GM23338 (cell line): ENCODE data around the gene GPC5. TPM values are rescaled to one million over a fixed set of nuclear protein-coding genes. Genes with fewer than 3 reads are reported as not detected.

Experiments
- ATAC-seq: fragments of 200-7000 bp; cut with Tn5 transposase; 3 replicates; pipeline ENCODE4 v1.9.1; 2020
- DNase-seq: peaks from one replicate; pipeline ENCODE4 v3.0.0-alpha.2; 2015; ENCODE audit warnings: low spot score
- H2AFZ ChIP-seq: fragments of 200-600 bp; sonication (generic); 2 replicates; pipeline ENCODE4 v1.8.0; 2016; ENCODE audit warnings: antibody characterized with exemption, mild to moderate bottlenecking, moderate library complexity
- H3F3A ChIP-seq: fragments of 200-600 bp; sonication (generic); replicated peaks from 2 replicates; pipeline ENCODE4 v1.8.0; 2017; ENCODE audit warnings: antibody characterized with exemption, mixed run types, low read depth
- H3K27ac ChIP-seq: fragments of 200-600 bp; sonication (generic); 2 replicates; pipeline ENCODE4 v1.6.1; 2016; ENCODE audit warnings: low read depth
- H3K27me3 ChIP-seq: fragments of 200-600 bp; sonication (generic); 2 replicates; pipeline ENCODE4 v1.8.0; 2016; ENCODE audit warnings: mild to moderate bottlenecking, mixed run types, moderate library complexity; ENCODE audit not compliant: insufficient read depth
- H3K36me3 ChIP-seq: fragments of 200-600 bp; sonication (generic); 2 replicates; pipeline ENCODE4 v1.8.0; 2016; ENCODE audit warnings: mild to moderate bottlenecking; ENCODE audit not compliant: insufficient read depth
- H3K4me1 ChIP-seq: fragments of 200-600 bp; sonication (generic); 2 replicates; pipeline ENCODE4 v1.8.0; 2016; ENCODE audit warnings: mild to moderate bottlenecking, moderate library complexity; ENCODE audit not compliant: insufficient read depth
- H3K4me2 ChIP-seq: fragments of 200-600 bp; sonication (generic); 2 replicates; pipeline ENCODE4 v1.7.1; 2017; ENCODE audit warnings: mixed run types
- H3K4me3 ChIP-seq: fragments of 200-600 bp; sonication (generic); 2 replicates; pipeline ENCODE4 v1.6.1; 2016; ENCODE audit warnings: mixed run types
- H3K79me2 ChIP-seq: fragments of 200-600 bp; sonication (generic); replicated peaks from 2 replicates; pipeline ENCODE4 v1.8.0; 2017; ENCODE audit warnings: mild to moderate bottlenecking; ENCODE audit not compliant: insufficient read depth
- H3K9me2 ChIP-seq: fragments of 200-600 bp; sonication (generic); 2 replicates; pipeline ENCODE4 v1.8.0; 2017; ENCODE audit not compliant: insufficient read depth
- H4K20me1 ChIP-seq: fragments of 200-600 bp; sonication (generic); replicated peaks from 2 replicates; pipeline ENCODE4 v1.8.0; 2017; ENCODE audit warnings: mild to moderate bottlenecking; ENCODE audit not compliant: insufficient read depth
- H3K27ac Mint-ChIP-seq: 2 replicates; pipeline ENCODE4 v1.8.0; 2020; ENCODE audit warnings: inconsistent platforms, mild to moderate bottlenecking, moderate library complexity, mixed read lengths
- H3K27me3 Mint-ChIP-seq: 3 replicates; pipeline ENCODE4 v1.8.0; 2022; ENCODE audit warnings: low read depth, mild to moderate bottlenecking, moderate library complexity, mixed read lengths, inconsistent platforms; ENCODE audit not compliant: insufficient read depth, poor library complexity
- H3K36me3 Mint-ChIP-seq: 3 replicates; pipeline ENCODE4 v1.8.0; 2021; ENCODE audit warnings: low read depth, mild to moderate bottlenecking, inconsistent platforms, moderate library complexity, mixed read lengths
- H3K4me1 Mint-ChIP-seq: 3 replicates; pipeline ENCODE4 v1.8.0; 2020; ENCODE audit warnings: mild to moderate bottlenecking, inconsistent platforms, mixed read lengths
- H3K4me3 Mint-ChIP-seq: 3 replicates; pipeline ENCODE4 v1.8.0; 2021; ENCODE audit warnings: moderate library complexity, mild to moderate bottlenecking, inconsistent platforms, mixed read lengths
- H3K9me3 Mint-ChIP-seq: 3 replicates; pipeline ENCODE4 v1.8.0; 2020; ENCODE audit warnings: moderate library complexity, mild to moderate bottlenecking, inconsistent platforms, mixed read lengths
- CREB1 ChIP-seq: fragments of 250-450 bp; sonication (Bioruptor Pico); IDR thresholded peaks from 2 replicates; pipeline ENCODE4 v1.5.0; 2020; ENCODE audit warnings: low read depth, mild to moderate bottlenecking, moderate library complexity
- CTCF ChIP-seq, 2 experiments: fragments of 200-600 bp in 1 of 2; sonication (generic) in 1 of 2; conservative IDR thresholded peaks; 2 replicates each; pipeline versions ENCODE4 v1.5.1 to v1.6.1; 2016 to 2017; ENCODE audit warnings: antibody characterized with exemption in 2 of 2, low read depth in 2 of 2, mild to moderate bottlenecking in 2 of 2, moderate library complexity in 1 of 2
- ETS1 ChIP-seq: IDR thresholded peaks from 2 replicates; pipeline ENCODE4 v1.6.1; 2016; ENCODE audit warnings: antibody characterized with exemption
- EZH2 ChIP-seq: fragments of 200-600 bp; sonication (generic); IDR thresholded peaks from one replicate; pipeline ENCODE4 v1.8.0; 2017; ENCODE audit warnings: antibody characterized with exemption, mild to moderate bottlenecking, low read depth; ENCODE audit not compliant: unreplicated experiment
- EZH2phosphoT487 ChIP-seq: fragments of 200-600 bp; sonication (generic); IDR thresholded peaks from one replicate; pipeline ENCODE4 v1.8.1; 2018; ENCODE audit warnings: antibody characterized with exemption; ENCODE audit not compliant: unreplicated experiment
- JUNB ChIP-seq: IDR thresholded peaks from one replicate; pipeline ENCODE4 v1.6.1; 2016; ENCODE audit warnings: antibody characterized with exemption; ENCODE audit not compliant: unreplicated experiment
- NANOG ChIP-seq: IDR thresholded peaks from 2 replicates; pipeline ENCODE4 v1.6.1; 2016; ENCODE audit warnings: antibody characterized with exemption, borderline replicate concordance
- POLR2AphosphoS5 ChIP-seq: IDR thresholded peaks from 2 replicates; pipeline ENCODE4 v1.6.1; 2016; ENCODE audit warnings: antibody characterized with exemption, low read depth
- STAT1 ChIP-seq: IDR thresholded peaks from one replicate; pipeline ENCODE4 v1.6.1; 2016; ENCODE audit warnings: antibody characterized with exemption; ENCODE audit not compliant: unreplicated experiment
- ZNF114 ChIP-seq: fragments of 250-450 bp; sonication (Bioruptor Pico); IDR thresholded peaks from 2 replicates; pipeline ENCODE4 v1.5.0; 2020; ENCODE audit warnings: mild to moderate bottlenecking, moderate library complexity
- ZNF331 ChIP-seq: fragments of 250-450 bp; sonication (Bioruptor Pico); IDR thresholded peaks from 2 replicates; pipeline ENCODE4 v1.5.0; 2020; ENCODE audit warnings: low read depth, mild to moderate bottlenecking, moderate library complexity
- polyA plus RNA-seq: library from polyadenylated mRNA; unstranded; fragments of >200 nt; fragmentation: Nextera tagmentation; extraction: Ambion mirVana; gene quantifications from 2 replicates; pipeline ENCODE4 v1.2.1, GENCODE V29; 2016
- total RNA-seq: library from RNA; depleted of rRNA; stranded (reverse); fragments of >200 nt; shearing (Covaris generic); gene quantifications from 2 replicates; pipeline ENCODE4 v1.2.3, GENCODE V29; 2014
- TF ChIP-seq, protein P1 (sequence below): fragments of 250-450 bp; sonication (Bioruptor Pico); IDR thresholded peaks from 2 replicates; pipeline ENCODE4 v1.5.0; 2020; ENCODE audit warnings: mild to moderate bottlenecking, moderate library complexity
- TF ChIP-seq, protein P2 (sequence below): IDR thresholded peaks from one replicate; pipeline ENCODE4 v1.6.1; 2018; ENCODE audit warnings: antibody characterized with exemption; ENCODE audit not compliant: unreplicated experiment

GPC5 gene
- total and polyA plus RNA-seq, 2 experiments from 2014 or later, result 0.95 to 1.1 TPM

DNA sequence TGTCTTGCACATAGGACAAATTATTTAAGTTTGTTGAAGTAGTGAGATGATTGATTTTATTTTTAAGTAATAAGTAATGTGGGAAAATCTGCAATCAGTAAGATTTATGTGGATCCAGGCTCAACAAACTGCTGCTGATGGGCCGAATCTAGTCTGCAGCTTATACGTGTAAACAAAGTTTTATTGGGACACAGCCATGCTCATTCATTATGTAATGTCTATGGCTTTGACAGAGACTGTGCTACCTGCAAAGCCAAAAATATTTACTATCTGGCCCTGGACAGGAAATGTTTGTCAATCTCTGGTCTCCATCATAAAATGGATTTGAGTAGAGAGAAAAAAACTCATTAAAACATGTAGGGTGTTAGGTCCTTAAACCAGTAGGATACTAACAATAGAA is 728.0 kb downstream of the GPC5 start (continued):
- TF ChIP-seq, protein P1, sequence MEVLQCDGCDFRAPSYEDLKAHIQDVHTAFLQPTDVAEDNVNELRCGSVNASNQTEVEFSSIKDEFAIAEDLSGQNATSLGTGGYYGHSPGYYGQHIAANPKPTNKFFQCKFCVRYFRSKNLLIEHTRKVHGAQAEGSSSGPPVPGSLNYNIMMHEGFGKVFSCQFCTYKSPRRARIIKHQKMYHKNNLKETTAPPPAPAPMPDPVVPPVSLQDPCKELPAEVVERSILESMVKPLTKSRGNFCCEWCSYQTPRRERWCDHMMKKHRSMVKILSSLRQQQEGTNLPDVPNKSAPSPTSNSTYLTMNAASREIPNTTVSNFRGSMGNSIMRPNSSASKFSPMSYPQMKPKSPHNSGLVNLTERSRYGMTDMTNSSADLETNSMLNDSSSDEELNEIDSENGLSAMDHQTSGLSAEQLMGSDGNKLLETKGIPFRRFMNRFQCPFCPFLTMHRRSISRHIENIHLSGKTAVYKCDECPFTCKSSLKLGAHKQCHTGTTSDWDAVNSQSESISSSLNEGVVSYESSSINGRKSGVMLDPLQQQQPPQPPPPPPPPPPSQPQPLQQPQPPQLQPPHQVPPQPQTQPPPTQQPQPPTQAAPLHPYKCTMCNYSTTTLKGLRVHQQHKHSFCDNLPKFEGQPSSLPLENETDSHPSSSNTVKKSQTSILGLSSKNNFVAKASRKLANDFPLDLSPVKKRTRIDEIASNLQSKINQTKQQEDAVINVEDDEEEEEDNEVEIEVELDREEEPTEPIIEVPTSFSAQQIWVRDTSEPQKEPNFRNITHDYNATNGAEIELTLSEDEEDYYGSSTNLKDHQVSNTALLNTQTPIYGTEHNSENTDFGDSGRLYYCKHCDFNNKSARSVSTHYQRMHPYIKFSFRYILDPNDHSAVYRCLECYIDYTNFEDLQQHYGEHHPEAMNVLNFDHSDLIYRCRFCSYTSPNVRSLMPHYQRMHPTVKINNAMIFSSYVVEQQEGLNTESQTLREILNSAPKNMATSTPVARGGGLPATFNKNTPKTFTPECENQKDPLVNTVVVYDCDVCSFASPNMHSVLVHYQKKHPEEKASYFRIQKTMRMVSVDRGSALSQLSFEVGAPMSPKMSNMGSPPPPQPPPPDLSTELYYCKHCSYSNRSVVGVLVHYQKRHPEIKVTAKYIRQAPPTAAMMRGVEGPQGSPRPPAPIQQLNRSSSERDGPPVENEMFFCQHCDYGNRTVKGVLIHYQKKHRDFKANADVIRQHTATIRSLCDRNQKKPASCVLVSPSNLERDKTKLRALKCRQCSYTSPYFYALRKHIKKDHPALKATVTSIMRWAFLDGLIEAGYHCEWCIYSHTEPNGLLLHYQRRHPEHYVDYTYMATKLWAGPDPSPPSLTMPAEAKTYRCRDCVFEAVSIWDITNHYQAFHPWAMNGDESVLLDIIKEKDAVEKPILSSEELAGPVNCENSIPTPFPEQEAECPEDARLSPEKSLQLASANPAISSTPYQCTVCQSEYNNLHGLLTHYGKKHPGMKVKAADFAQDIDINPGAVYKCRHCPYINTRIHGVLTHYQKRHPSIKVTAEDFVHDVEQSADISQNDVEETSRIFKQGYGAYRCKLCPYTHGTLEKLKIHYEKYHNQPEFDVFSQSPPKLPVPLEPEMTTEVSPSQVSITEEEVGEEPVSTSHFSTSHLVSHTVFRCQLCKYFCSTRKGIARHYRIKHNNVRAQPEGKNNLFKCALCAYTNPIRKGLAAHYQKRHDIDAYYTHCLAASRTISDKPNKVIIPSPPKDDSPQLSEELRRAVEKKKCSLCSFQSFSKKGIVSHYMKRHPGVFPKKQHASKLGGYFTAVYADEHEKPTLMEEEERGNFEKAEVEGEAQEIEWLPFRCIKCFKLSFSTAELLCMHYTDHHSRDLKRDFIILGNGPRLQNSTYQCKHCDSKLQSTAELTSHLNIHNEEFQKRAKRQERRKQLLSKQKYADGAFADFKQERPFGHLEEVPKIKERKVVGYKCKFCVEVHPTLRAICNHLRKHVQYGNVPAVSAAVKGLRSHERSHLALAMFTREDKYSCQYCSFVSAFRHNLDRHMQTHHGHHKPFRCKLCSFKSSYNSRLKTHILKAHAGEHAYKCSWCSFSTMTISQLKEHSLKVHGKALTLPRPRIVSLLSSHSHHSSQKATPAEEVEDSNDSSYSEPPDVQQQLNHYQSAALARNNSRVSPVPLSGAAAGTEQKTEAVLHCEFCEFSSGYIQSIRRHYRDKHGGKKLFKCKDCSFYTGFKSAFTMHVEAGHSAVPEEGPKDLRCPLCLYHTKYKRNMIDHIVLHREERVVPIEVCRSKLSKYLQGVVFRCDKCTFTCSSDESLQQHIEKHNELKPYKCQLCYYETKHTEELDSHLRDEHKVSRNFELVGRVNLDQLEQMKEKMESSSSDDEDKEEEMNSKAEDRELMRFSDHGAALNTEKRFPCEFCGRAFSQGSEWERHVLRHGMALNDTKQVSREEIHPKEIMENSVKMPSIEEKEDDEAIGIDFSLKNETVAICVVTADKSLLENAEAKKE (CRISPR knock-in tag), result no peak
- TF ChIP-seq JUNB (no peak), STAT1 (no peak), NANOG (no peak), ZNF114 (CRISPR knock-in tag) (no peak)

- Histone ChIP-seq H3K4me3 (no peak overlapping the region), H3K4me2 (no peak overlapping the region), H2AFZ (no peak overlapping the region), H3K36me3 (no peaks in the 10 kb centered on the region), H3K79me2 (no peaks in the 10 kb centered on the region), H3K9me2 (no peaks in the 10 kb centered on the region), H3K4me1 (no peaks in the 10 kb centered on the region), H4K20me1 (no peaks in the 10 kb centered on the region), H3K27me3 (no peaks in the 10 kb centered on the region), H3F3A (no peaks in the 10 kb centered on the region), H3K27ac (no peak overlapping the region)
- H3K4me1 Mint-ChIP-seq, result no peaks in the 10 kb centered on the region
- H3K9me3 Mint-ChIP-seq, result no peaks in the 10 kb centered on the region
- DNase-seq, result no peak
- ATAC-seq, result no peak
- H3K27ac Mint-ChIP-seq, result no peak overlapping the region
- TF ChIP-seq JUNB, result no peak
- no peak for TF ChIP-seq CREB1 (CRISPR knock-in tag)
- TF ChIP-seq ZNF331, result no peak
- TF ChIP-seq ETS1, result no peak
- TF ChIP-seq CTCF (conservative IDR thresholded peaks at IDR 0.05; ENCODE audit: low read depth in 2 of 2), result no peak
- TF ChIP-seq ZNF114 (CRISPR knock-in tag), result no peak
- TF ChIP-seq NANOG, result no peak
- TF ChIP-seq, protein P2, sequence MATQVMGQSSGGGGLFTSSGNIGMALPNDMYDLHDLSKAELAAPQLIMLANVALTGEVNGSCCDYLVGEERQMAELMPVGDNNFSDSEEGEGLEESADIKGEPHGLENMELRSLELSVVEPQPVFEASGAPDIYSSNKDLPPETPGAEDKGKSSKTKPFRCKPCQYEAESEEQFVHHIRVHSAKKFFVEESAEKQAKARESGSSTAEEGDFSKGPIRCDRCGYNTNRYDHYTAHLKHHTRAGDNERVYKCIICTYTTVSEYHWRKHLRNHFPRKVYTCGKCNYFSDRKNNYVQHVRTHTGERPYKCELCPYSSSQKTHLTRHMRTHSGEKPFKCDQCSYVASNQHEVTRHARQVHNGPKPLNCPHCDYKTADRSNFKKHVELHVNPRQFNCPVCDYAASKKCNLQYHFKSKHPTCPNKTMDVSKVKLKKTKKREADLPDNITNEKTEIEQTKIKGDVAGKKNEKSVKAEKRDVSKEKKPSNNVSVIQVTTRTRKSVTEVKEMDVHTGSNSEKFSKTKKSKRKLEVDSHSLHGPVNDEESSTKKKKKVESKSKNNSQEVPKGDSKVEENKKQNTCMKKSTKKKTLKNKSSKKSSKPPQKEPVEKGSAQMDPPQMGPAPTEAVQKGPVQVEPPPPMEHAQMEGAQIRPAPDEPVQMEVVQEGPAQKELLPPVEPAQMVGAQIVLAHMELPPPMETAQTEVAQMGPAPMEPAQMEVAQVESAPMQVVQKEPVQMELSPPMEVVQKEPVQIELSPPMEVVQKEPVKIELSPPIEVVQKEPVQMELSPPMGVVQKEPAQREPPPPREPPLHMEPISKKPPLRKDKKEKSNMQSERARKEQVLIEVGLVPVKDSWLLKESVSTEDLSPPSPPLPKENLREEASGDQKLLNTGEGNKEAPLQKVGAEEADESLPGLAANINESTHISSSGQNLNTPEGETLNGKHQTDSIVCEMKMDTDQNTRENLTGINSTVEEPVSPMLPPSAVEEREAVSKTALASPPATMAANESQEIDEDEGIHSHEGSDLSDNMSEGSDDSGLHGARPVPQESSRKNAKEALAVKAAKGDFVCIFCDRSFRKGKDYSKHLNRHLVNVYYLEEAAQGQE, result no peak
- TF ChIP-seq STAT1, result no peak
- no peak for TF ChIP-seq EZH2
- no peak for TF ChIP-seq EZH2phosphoT487
- no peak for TF ChIP-seq POLR2AphosphoS5
- no peaks in the 10 kb centered on the region for H3K27me3 Mint-ChIP-seq
- H3K36me3 Mint-ChIP-seq, result no peaks in the 10 kb centered on the region
- no peak overlapping the region for H3K4me3 Mint-ChIP-seq
These were observed 737.1 kb downstream of the GPC5 start for GRCh38 chr13:92135509-92135908.
